Anterior cingulate cortex (tissue), 58 donors: ENCODE measurements around the gene RAB35.

Experiments
- DNase-seq, 58 donors: peaks; one replicate each; lab custom pipeline; 2025; lab: John Stamatoyannopoulos, UW

RAB35 gene

GRCh38 chr12:120134307-120134980, 17.9 kb upstream of the RAB35 start:
- DNase-seq: no peak

DNA sequence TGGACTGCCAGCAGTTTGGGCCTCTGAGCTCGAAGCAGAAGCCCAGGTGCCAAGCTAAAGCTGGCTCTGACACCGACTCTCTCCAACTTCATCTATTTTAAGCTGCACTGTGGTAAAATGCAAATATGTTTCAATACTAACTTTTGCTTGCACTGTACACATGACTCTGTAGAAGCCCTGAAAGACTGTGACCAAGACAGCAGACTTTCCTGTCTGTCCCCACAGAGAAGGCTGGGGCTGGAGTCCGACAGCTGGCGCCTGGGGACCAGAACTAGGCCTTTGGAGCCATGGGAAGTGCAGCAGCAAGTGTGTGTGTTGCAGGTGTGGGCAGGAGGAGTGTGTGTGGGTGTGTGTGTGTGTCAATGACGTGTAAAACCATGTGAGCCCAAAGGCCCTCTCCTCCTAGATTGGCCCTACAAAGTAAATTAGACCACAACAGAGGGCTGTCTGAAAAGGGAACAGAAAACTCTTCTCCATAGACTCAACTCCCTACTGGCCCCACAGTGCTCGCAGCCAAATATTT, 16.4 kb upstream of the RAB35 start:
- DNase-seq: no peak

GRCh38 chr12:120132054-120132836, 15.7 kb upstream of the RAB35 start:
- DNase-seq: no peak

- no peak for DNase-seq
Observed at GRCh38 chr12:120131116-120131515, 14.6 kb upstream of the RAB35 start.

DNA sequence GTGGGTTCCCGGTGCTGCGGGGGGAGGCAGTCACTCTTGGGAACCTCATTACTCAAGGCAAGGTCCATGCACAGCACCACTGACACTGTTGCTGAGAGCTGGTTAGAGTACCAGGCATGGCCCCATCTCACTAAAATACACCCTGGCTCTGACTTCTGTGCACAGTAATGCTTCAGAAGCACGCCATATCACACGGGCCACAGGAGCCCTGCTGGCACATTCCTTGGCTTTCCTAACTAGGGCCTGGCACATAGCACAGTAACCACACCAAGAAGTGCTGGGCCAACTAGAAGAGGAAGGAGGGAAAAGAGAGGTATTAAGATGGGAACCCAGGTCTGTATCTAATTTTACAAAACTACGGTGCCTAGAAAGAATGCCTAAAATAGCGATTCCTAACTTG, 13.5 kb upstream of the RAB35 start:
- DNase-seq: no peak

DNA sequence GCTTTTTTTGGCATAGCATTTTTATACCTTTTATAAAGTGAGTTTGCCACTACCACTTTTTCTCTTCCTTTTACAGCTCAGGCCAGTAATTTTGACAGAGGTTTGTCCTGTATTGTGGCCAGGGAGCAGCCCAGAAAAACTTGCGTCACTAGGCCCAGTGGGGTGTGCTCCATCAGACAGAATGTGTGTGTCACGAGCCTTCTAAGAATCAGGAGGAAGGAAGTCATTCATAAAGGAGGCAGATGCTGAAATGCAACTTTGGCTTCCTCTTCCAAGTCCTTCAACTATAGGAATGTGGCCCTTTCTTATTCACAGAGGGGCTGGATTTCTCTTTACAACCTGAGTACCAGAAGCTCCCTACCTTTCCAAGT, 10.1 kb upstream of the RAB35 start:
- DNase-seq: no peak

DNA sequence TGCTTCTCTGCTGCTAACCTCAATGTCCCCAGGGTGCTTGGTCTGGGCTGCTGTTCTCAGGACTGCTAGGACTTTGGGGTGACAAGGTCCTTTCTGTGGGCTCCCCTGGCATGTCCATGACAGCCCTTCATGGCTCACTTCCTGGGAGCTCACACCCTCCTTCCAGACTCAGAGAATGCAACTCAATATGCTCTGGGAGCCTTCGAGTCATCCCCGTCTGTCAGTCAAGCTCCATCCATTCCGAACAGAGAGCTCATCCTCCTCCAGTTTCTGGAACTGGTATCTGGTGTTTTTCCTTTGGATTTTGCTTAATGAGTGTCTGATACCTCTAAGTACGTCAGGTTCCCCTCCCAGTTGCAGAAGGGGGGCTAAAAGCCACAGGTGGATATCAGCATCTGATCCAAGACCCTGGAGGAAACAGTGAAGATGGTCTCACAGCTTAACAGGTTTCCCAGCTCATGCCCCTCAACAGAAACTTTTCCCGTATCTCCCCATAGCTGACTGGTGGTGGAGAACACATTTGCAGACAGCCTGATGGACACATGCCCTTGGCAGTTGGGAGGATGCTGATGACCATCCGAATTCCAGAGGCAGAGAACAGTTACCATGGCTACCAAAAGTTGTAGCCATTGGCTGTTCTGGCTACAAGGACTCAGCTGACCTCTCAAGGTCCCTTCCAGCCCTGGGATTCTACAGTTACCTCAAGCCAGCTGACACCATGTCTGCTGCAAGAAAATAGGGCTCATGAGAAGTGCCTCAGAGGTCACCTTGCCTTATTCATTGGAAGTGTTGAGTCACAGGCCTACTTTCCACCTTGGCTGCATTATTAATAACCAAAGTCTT, 9.5 kb upstream of the RAB35 start:
- no peak for DNase-seq

DNA sequence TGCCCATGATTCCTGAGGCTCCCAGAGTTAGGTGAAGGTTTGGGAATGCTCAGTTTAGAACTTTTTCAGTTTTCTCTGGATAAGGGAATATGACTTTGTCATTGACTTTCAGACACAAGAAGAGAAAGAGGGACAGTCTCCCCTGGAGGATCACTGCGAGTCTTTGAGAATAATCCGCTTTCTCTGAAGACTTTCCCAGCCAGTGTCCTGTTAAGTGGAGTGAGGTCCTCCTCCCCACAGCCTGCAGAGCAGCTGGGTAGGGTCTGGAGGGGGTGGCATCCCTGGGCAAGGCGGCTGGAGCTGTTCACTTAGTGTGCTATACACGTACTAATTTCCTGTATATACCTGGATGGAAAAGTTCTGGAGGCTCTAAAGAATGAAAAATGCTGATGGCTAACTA, 8.5 kb upstream of the RAB35 start:
- no peak for DNase-seq

- no peak for DNase-seq
Observed at GRCh38 chr12:120121766-120122293, 5.3 kb upstream of the RAB35 start.

DNA sequence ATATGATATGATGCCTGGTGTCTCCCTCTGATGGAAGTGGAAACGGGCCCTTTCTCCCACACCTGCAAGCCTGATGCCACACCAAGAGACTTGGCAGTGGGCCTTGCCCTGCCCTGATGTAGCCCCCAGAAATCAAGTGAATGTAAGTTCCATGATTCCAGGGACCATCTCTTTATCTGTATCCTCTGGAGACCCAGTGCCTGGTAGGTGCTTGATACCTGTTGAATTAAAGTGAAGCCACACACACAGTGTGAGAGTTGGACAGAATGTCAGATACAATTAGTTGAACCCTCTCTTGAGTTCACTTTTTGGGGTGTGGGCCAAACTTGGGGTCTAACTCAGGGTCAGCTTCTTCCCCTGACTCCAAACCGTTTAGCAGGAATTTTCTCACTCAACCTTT, 4.8 kb upstream of the RAB35 start:
- no peak for DNase-seq

DNA sequence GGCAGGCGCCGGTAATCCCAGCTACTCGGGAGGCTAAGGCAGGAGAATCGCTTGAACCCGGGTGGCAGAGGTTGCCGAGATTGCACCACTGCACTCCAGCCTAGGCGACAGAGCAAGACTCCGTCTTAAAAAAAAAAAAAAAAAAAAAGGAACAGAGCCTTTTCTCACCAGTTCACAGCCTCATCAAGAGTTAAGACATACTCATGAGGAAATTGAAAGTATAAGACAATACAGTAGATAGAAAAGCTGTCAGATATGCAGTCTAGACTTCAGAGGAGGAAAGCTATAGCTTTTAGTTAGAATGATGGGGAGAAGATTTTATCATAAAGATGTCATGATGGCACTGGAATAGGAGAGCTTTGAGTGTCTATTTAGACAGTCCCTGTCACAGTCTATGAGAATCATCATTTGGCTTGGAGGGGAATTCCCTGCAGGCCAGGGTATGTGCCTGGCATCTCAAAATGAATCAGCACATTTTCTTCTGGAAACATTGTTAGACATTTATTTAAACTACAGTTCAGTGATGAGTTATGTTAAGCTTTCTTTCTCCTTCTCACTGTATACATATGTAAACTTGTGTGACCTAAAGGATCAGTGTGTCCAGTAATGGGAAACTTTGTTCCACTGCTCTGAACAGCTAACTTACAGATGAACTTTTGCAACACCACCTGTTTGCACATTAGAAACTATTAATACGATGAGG, 2.9 kb upstream of the RAB35 start:
- no peak for DNase-seq

DNA sequence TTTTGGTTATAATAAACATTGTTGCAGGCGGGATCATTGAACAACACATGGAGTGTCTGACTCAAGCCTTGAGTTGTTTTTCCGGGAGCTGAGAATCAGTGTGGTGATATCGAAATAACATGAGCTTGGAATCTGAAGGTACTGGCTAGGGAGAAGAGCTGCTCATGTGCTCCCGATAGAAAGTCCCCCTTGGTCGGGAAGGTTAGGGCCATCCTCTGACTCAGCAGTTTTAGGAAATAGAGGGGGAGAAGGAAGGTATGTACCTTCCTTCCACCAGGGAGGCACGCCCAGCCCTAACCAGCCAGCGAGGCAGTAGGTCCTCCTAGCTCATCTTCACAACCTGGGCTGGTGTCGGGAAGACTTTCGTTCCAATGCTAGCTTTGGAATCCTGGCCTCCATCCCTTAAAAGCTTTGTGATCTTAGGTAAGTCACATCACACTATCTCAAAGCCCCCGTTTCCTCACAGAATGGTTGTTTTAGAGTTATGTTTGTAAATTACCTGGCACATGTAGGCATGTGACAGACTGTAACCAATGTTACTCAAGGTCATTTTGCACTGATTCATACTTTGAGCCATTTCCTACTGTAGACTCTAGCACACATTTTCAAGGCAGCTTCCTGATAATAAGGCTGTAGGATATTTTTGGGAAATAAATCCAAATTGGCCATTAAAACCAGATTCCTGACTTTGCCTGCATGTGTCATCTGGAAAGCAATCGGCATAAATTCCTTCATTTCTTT, 1.9 kb upstream of the RAB35 start:
- DNase-seq: no peak

GRCh38 chr12:120117961-120118320, 1.4 kb upstream of the RAB35 start:
- DNase-seq: no peak

DNA sequence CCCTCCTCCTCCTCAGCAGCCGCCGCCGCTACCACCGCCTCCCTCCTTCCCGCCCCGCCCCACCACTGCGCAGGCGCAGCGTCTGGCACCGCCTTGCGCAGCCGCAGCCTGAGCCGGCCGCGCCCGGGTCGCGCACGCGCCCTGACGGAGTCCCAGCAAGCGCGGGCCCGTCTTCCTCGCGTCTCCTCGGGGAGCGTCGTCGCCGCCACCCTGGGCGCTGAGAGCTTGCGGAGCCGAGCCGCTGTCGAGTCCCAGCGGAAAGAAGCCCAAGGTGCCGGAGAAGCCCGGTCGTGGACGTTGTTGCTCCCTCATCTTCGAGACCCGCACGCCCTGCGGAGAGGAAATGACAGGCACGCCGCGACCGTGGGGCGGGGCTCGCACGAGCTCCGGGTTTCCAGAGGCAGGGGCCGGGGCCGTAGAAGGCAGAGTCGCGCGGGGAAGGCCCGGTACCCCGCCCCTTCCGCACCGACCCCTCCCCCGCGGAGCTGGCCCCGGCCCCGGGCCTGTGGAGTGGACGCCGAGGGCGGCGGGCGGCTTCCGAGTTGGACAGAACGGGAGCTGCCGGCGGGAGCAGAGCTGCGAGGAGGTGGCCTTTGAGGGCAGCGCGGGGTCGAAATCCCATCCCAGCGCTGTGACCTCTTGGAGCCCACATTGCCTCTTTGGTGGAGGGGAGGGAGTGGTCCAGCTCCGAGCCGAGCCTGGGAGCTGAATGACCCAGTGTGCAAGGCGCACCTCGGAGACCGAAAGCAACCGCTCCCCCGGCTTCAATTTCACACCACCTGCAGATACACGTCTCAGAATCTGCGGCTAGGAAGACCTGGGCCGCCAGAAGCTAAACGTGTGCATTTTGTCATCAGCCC, 469 bp upstream of the RAB35 start:
- peak in 57 of 58 donors; percentile 59 to 95 (median 90) for DNase-seq

DNA sequence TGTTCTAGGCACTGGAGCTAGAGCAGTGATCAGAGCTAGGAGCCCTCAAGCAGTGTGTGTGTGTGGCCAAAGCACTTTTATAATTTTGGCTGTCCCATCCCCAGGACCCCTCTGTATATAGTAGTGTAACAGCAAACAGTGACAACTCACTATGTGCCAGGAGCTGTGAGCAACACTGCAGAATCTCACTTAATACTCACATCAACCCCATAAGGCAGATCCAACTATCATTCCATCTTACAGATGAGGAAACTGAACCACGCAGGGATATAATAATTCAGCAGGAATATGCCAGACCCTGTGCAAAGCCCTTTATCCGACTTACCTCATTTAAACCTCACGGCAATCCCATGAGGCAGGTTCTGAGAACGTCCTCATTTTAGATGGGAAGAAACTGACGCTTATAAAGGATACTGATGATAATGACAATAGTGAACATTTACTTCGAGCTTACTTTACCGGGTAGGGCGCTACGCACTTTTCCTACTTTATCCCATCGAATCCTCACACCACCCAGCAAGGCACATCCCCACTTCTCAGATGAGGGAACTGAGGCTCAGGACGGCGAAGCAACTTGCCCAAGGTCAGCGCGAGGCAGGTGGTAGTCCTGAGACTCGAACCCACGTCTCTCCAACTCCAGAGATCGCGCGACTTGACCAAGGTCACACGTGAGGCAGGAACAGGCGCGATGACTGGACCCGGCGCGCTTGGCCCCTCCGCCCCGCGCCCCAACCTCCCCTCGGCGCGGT, 687 bp downstream of the RAB35 start:
- peak in 1 of 58 donors; percentile 9 for DNase-seq

DNA sequence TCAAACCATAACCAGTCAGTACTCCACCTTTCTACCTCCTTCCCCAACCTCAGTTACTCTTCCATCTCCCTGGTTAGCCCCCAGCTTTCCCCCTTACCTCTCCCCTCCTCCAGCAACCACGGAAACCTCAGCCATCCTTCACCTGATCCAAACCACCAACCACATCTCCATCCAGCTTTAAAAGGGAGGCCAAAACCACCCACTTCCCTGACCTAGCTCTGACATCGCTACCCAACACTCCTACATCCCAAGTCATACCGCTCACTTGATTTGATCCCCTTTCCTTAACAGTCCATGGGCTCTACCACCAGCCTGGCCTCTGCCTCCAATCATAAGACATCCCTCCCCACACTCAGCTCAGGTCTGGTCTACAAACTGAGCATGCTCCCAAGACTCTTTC, 1.5 kb downstream of the RAB35 start:
- DNase-seq: no peak

DNA sequence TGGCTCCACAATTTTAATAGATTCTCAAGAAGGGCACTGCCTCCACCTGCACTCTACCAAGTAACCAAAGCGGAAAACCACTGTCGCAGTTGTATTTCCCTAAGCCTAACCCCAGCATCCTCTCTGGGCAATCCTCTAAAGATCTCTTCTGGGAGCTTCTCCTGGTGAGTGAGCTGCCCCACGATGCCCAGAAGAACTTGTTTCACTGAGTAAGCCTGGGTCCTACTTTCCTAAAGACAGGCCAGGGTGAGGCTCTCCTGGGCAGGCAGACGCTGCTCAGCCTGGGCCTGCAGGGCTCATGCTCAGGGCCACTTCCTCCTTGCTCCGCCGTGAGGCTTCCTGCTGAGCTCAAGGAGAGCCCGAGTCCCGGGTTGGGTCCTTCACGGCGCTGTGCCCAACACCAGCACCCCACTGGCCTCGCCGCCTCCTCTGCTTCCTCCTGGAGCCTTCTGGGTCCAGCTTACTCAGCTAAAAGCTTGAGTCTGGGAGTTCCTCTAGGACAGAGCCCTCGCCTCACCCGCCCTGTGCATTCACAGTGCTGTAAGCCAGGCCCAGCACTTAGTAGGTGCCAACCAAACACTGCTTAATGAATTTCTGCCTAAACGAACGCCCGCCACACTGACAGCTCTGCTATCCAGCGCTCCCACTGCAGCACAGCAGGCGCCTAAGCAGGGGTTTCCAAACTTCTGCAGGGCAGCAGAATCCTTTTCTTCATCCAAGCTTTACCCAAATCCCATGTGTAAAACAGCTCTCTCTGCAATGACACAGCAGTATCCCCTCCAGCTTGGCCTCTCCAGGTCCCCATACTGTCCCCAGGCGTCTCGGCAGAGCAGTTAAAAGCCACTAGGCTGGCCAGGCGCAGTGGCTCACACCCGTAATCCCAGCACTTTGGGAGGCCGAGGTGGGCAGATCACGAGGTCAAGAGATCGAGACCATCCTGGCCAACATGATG, 5.7 kb downstream of the RAB35 start:
- peak in 35 of 58 donors; percentile 10 to 70 (median 30) for DNase-seq
